CD8-positive, alpha-beta memory T cell (primary cell): Measurements from ENCODE around the gene HPS1. TPM values are rescaled to one million over a fixed set of nuclear protein-coding genes. Genes with fewer than 3 reads are reported as not detected.
A peak's percentile ranks its signal among the peaks of the same experiment; 100 is the strongest.

Experiments used
- CTCF ChIA-PET: fragments of 350-600 bp; sonication (Branson Sonifier 250); formaldehyde crosslinking; loops from one replicate; lab custom pipeline; 2021; ENCODE audit warnings: antibody characterized with exemption; lab: Charles Lee
- POLR2A ChIA-PET: fragments of 350-600 bp; sonication (Branson Sonifier 250); formaldehyde crosslinking; loops from one replicate; lab custom pipeline; 2021; ENCODE audit warnings: antibody characterized with exemption; lab: Charles Lee
- DNase-seq, 5 donors: peaks; one replicate each; pipeline versions ENCODE4 v3.0.0 to v3.0.0-alpha.2; 2020 to 2022; ENCODE audit warnings: mixed read lengths in 1 of 5
- H3K27ac ChIP-seq: one replicate; pipeline ENCODE4 v1.7.0; 2013; ENCODE audit warnings: low read depth, mild to moderate bottlenecking, low read length, moderate library complexity
- H3K27me3 ChIP-seq: 2 replicates; pipeline ENCODE4 v1.7.0; 2013; ENCODE audit warnings: low read length, mild to moderate bottlenecking; ENCODE audit not compliant: insufficient read depth, poor library complexity, severe bottlenecking
- H3K36me3 ChIP-seq: 2 replicates; pipeline ENCODE4 v1.7.0; 2013; ENCODE audit warnings: mild to moderate bottlenecking, low read length, moderate library complexity; ENCODE audit not compliant: insufficient read depth
- H3K4me1 ChIP-seq: 2 replicates; pipeline ENCODE4 v1.7.0; 2013; ENCODE audit warnings: mild to moderate bottlenecking, low read length, moderate library complexity; ENCODE audit not compliant: insufficient read depth
- H3K4me3 ChIP-seq: 2 replicates; pipeline ENCODE4 v1.7.0; 2013; ENCODE audit warnings: mild to moderate bottlenecking, low read length
- H3K9me3 ChIP-seq: 2 replicates; pipeline ENCODE4 v1.7.0; 2013; ENCODE audit warnings: mild to moderate bottlenecking, low read length
- H3K27ac Mint-ChIP-seq, 8 donors: one replicate each; pipeline ENCODE4 v1.8.0; 2020 to 2021; ENCODE audit warnings: mixed read lengths in 8 of 8, mild to moderate bottlenecking in 6 of 8, inconsistent platforms in 3 of 8, moderate library complexity in 3 of 8
- H3K27me3 Mint-ChIP-seq, 2 donors: one replicate each; pipeline ENCODE4 v1.8.0; 2020 to 2021; ENCODE audit warnings: mixed read lengths in 2 of 2, mild to moderate bottlenecking in 1 of 2, moderate library complexity in 1 of 2
- H3K36me3 Mint-ChIP-seq, 3 donors: one replicate each; pipeline ENCODE4 v1.8.0; 2020 to 2021; ENCODE audit warnings: mixed read lengths in 3 of 3, inconsistent platforms in 1 of 3, mild to moderate bottlenecking in 1 of 3
- H3K4me1 Mint-ChIP-seq, 3 donors: one replicate each; pipeline ENCODE4 v1.8.0; 2020 to 2021; ENCODE audit warnings: mixed read lengths in 3 of 3, inconsistent platforms in 1 of 3, mild to moderate bottlenecking in 1 of 3
- H3K4me3 Mint-ChIP-seq, 7 donors: one replicate each; pipeline ENCODE4 v1.8.0; 2020 to 2021; ENCODE audit warnings: mixed read lengths in 7 of 7, mild to moderate bottlenecking in 6 of 7, moderate library complexity in 4 of 7, inconsistent platforms in 2 of 7
- H3K9me3 Mint-ChIP-seq, 5 donors: one replicate each; pipeline ENCODE4 v1.8.0; 2020 to 2022; ENCODE audit warnings: mixed read lengths in 5 of 5, mild to moderate bottlenecking in 3 of 5, moderate library complexity in 2 of 5, inconsistent platforms in 1 of 5
- polyA plus RNA-seq: library from polyadenylated mRNA; unstranded; fragments of 300-500 nt; fragmentation: Illumina TruSeq; gene quantifications from one replicate; pipeline ENCODE4 v1.2.3, GENCODE V29; 2021
- total RNA-seq, 2 experiments: library from RNA; stranded (reverse); gene quantifications; one replicate each; pipeline ENCODE4 v1.2.3, GENCODE V29; 2021

HPS1 gene
- total and polyA plus RNA-seq, 3 experiments from 2014 or later, result 50.5 to 89.8 (median 58.3) TPM

GRCh38 chr10:98377536-98377935 lies 69.2 kb downstream of the HPS1 start:
- Histone ChIP-seq H3K4me1 (no peaks in the 10 kb centered on the region), H3K9me3 (no peaks in the 10 kb centered on the region), H3K36me3 (no peaks in the 10 kb centered on the region), H3K4me3 (no peak overlapping the region), H3K27ac (no peak overlapping the region), H3K27me3 (no peaks in the 10 kb centered on the region)
- no peak overlapping the region for H3K4me3 Mint-ChIP-seq
- POLR2A ChIA-PET, result no interaction called here
- no peak for DNase-seq
- H3K4me1 Mint-ChIP-seq, result no peaks in the 10 kb centered on the region
- peaks cover 4 to 11% of the 10 kb centered on the region in 2 donors for H3K27me3 Mint-ChIP-seq
- peak overlapping the region in 1 of 8 donors; percentile 41 for H3K27ac Mint-ChIP-seq
- CTCF ChIA-PET, result no interaction called here
- H3K36me3 Mint-ChIP-seq, result peaks cover 3 to 6% (median 5%) of the 10 kb centered on the region in 3 donors
- peaks cover 0 to 2% (median 0%) of the 10 kb centered on the region in 5 donors for H3K9me3 Mint-ChIP-seq

DNA sequence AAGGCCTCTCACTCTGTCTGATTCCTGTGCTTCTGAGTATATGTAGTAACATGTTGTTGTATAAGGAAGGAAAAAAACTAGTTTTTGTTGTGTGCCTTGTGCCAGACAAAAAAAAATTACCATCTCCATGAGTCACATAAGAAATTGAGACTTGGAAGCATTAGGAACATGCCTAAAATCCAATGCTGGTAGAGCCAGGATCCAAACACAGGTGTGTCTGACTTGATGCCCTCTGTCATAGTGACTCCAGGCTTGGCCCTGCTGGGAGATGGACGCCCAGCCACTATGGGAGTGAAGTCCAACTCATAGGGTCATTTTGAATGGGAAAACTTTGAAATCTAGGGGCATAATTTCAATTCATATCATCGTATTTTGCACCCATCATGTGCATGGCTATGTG lies 69.7 kb downstream of the HPS1 start:
- H3K4me3 Mint-ChIP-seq, result no peak overlapping the region
- peak overlapping the region in 1 of 8 donors; percentile 2 for H3K27ac Mint-ChIP-seq
- Histone ChIP-seq H3K4me3 (no peak overlapping the region), H3K4me1 (no peaks in the 10 kb centered on the region), H3K9me3 (no peaks in the 10 kb centered on the region), H3K27ac (no peak overlapping the region), H3K27me3 (no peaks in the 10 kb centered on the region), H3K36me3 (no peaks in the 10 kb centered on the region)
- H3K4me1 Mint-ChIP-seq, result no peaks in the 10 kb centered on the region
- POLR2A ChIA-PET, result no interaction called here
- peaks cover under 1 to 3% (median 1%) of the 10 kb centered on the region in 3 donors for H3K36me3 Mint-ChIP-seq
- peaks cover 0 to 2% (median 0%) of the 10 kb centered on the region in 5 donors for H3K9me3 Mint-ChIP-seq
- peaks cover 4 to 11% of the 10 kb centered on the region in 2 donors for H3K27me3 Mint-ChIP-seq
- CTCF ChIA-PET, result no interaction called here
- no peak for DNase-seq

GRCh38 chr10:98376485-98376884 lies 70.2 kb downstream of the HPS1 start:
- ChIA-PET CTCF (no interaction called here), POLR2A (no interaction called here)
- Mint-ChIP-seq H3K27ac (peak overlapping the region in 1 of 8 donors; percentile 2), H3K4me1 (no peaks in the 10 kb centered on the region), H3K36me3 (peaks cover 0 to 3% (median 0%) of the 10 kb centered on the region in 3 donors), H3K27me3 (peaks cover 6 to 11% of the 10 kb centered on the region in 2 donors), H3K9me3 (peaks cover 0 to 2% (median 0%) of the 10 kb centered on the region in 5 donors), H3K4me3 (no peak overlapping the region)
- Histone ChIP-seq H3K27me3 (no peaks in the 10 kb centered on the region), H3K4me1 (no peaks in the 10 kb centered on the region), H3K4me3 (no peak overlapping the region), H3K9me3 (no peaks in the 10 kb centered on the region), H3K27ac (no peak overlapping the region), H3K36me3 (no peaks in the 10 kb centered on the region)
- DNase-seq, result no peak

DNA sequence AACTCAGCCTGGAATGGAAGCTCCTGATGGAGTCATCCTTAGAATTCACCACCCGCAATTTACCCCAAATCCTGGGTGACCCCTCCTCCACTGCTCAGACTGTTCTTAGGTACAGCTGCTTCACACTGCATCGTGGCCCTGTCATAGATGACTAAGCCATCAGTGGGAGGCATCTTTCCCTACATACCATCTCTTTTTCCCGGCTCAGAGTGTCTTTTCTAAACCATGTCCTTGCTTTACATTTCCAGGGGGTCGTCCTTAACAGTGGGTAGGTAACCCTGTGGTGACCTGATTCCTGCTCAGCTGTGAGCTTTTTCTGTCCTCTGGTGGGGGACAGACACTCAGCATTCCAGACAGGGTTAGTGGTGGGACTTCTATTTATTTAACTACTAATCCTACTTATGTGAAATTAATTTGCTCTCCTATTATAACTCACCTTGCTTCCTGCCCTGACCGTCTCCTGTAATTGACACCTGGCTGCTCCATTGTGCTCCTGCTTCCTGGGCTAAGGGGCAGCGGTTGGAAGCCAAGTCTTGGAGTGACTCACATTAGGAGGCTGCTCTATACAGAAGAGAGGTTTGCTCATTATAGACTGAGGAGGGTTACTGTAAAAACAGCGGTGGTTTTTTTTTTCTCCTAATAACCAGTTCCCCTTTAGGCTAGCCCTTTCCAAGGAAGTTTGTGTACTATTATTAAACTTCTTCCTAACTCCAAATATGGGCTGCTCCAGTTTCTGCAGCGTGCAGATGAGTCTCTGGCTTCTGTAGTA lies 72.3 kb downstream of the HPS1 start:
- Mint-ChIP-seq H3K27ac (peak overlapping the region in 1 of 8 donors; percentile 75), H3K36me3 (peaks cover 0 to 3% (median 0%) of the 10 kb centered on the region in 3 donors), H3K9me3 (peaks cover 0 to 2% (median 0%) of the 10 kb centered on the region in 5 donors), H3K4me3 (no peak overlapping the region), H3K4me1 (no peaks in the 10 kb centered on the region), H3K27me3 (peaks cover 7 to 15% of the 10 kb centered on the region in 2 donors)
- no peak overlapping the region for H3K4me3 ChIP-seq
- H3K27ac ChIP-seq, result no peak overlapping the region
- no peaks in the 10 kb centered on the region for H3K4me1 ChIP-seq
- no peaks in the 10 kb centered on the region for H3K27me3 ChIP-seq
- no peaks in the 10 kb centered on the region for H3K9me3 ChIP-seq
- ChIA-PET CTCF (no interaction called here), POLR2A (no interaction called here)
- no peak for DNase-seq
- H3K36me3 ChIP-seq, result no peaks in the 10 kb centered on the region

- H3K36me3 Mint-ChIP-seq, result peaks cover 0 to 3% (median 0%) of the 10 kb centered on the region in 3 donors
- no peaks in the 10 kb centered on the region for H3K4me1 Mint-ChIP-seq
- no peaks in the 10 kb centered on the region for H3K9me3 ChIP-seq
- H3K27ac Mint-ChIP-seq, result no peak overlapping the region
- H3K27ac ChIP-seq, result no peak overlapping the region
- ChIA-PET POLR2A (no interaction called here), CTCF (no interaction called here)
- no peak overlapping the region for H3K4me3 Mint-ChIP-seq
- H3K27me3 Mint-ChIP-seq, result peaks cover 7 to 15% of the 10 kb centered on the region in 2 donors
- no peaks in the 10 kb centered on the region for H3K9me3 Mint-ChIP-seq
- H3K27me3 ChIP-seq, result no peaks in the 10 kb centered on the region
- no peak for DNase-seq
- no peak overlapping the region for H3K4me3 ChIP-seq
- no peaks in the 10 kb centered on the region for H3K4me1 ChIP-seq
- no peaks in the 10 kb centered on the region for H3K36me3 ChIP-seq
Measured at GRCh38 chr10:98373260-98374040, 73.3 kb downstream of the HPS1 start.

DNA sequence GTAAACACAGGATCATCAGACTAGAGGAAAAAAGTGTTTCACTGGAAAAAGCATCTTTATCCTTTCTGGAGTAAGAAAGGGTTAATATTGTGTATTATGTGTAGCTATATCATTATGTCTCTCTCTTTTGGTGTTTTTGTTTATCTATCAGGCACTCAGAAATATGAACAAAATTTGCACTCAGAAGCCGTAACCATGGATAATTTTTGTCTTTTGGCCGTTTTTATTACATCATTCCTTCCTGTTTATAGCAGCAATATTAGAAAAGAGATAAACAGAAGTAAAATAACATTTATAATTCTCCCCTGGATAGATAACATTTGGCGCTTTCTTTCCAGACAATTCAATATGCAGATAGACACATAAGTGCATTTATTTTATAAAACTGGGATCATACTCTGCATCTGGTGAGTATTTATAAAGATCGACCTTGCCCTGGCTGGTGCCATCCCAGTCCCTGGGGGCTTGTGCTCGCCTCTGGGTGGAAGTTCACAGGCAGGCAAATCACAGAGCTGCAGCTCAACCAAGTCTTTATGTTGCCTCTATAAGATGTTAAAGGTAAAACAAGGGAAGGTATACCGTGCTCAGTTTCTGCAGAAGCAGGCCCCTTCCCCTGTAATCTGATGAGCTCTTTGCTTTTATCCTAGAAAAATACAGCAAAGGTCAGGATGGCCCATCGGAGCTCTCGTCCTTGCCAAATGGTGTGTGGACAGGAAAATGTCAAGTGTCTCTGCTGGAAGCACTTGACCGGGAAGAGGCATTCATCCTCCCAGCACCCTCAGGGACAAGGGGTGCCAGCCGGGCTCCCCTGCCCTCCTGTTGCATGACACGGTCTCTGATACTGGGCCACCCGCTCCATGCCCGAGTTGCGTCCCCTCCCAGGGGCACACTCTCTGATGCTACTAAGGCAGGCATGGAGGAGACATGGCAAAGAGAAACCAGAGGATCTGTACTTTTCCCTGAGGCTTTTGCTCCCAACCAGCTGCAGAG lies 75.6 kb downstream of the HPS1 start:
- H3K27me3 Mint-ChIP-seq, result peaks cover 7 to 17% of the 10 kb centered on the region in 2 donors

GRCh38 chr10:98369801-98370200 lies 76.9 kb downstream of the HPS1 start:
- Histone ChIP-seq H3K4me3 (no peak overlapping the region), H3K27ac (no peak overlapping the region), H3K36me3 (no peaks in the 10 kb centered on the region), H3K4me1 (no peaks in the 10 kb centered on the region), H3K27me3 (no peaks in the 10 kb centered on the region), H3K9me3 (no peaks in the 10 kb centered on the region)
- Mint-ChIP-seq H3K27me3 (peaks cover 6 to 12% of the 10 kb centered on the region in 2 donors), H3K4me1 (no peaks in the 10 kb centered on the region), H3K4me3 (no peak overlapping the region), H3K9me3 (no peaks in the 10 kb centered on the region), H3K36me3 (no peaks in the 10 kb centered on the region), H3K27ac (no peak overlapping the region)
- CTCF ChIA-PET, result no interaction called here
- POLR2A ChIA-PET, result no interaction called here
- DNase-seq, result no peak

More for the DNA sequence above, 75.6 kb downstream of the HPS1 start:
- Histone ChIP-seq H3K27ac (no peak overlapping the region), H3K4me3 (no peak overlapping the region), H3K27me3 (no peaks in the 10 kb centered on the region), H3K4me1 (no peaks in the 10 kb centered on the region), H3K36me3 (no peaks in the 10 kb centered on the region), H3K9me3 (no peaks in the 10 kb centered on the region)
- no peak overlapping the region for H3K27ac Mint-ChIP-seq
- no peaks in the 10 kb centered on the region for H3K9me3 Mint-ChIP-seq
- CTCF ChIA-PET, result no interaction called here
- no peak overlapping the region for H3K4me3 Mint-ChIP-seq
- POLR2A ChIA-PET, result no interaction called here
- no peaks in the 10 kb centered on the region for H3K36me3 Mint-ChIP-seq
- no peak for DNase-seq
- H3K4me1 Mint-ChIP-seq, result no peaks in the 10 kb centered on the region
